ENCODE results near the gene TLE7.

DNA sequence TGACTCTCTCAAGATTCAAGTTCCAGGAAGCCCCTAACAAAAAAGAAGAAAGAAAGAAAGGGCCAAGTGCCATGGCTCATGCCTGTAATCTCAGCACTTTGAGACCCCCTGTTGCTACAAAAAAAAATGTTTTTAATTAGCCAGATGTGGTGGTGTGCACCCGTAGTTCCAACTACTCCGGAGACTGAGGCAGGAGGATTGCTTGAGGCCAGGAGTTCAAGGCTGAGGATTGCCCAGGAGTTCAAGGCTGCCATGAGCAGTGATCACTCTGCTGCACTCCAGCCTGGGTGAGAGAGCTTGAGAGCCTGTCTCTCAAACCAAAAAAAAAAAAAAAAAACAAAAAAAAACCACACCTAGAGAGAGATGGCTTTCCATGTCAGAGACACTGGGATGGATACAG lies 18.8 kb downstream of the TLE7 start:
- TF ChIP-seq, protein P1, sequence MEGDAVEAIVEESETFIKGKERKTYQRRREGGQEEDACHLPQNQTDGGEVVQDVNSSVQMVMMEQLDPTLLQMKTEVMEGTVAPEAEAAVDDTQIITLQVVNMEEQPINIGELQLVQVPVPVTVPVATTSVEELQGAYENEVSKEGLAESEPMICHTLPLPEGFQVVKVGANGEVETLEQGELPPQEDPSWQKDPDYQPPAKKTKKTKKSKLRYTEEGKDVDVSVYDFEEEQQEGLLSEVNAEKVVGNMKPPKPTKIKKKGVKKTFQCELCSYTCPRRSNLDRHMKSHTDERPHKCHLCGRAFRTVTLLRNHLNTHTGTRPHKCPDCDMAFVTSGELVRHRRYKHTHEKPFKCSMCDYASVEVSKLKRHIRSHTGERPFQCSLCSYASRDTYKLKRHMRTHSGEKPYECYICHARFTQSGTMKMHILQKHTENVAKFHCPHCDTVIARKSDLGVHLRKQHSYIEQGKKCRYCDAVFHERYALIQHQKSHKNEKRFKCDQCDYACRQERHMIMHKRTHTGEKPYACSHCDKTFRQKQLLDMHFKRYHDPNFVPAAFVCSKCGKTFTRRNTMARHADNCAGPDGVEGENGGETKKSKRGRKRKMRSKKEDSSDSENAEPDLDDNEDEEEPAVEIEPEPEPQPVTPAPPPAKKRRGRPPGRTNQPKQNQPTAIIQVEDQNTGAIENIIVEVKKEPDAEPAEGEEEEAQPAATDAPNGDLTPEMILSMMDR (conservative IDR thresholded peaks at IDR 0.05; ENCODE audit: low read depth, low read length), result no peak
- TF ChIP-seq MAFK (IDR thresholded peaks at IDR 0.05; ENCODE audit: low read depth, low read length) (no peak), POLR2A (IDR thresholded peaks at IDR 0.05; ENCODE audit: low read depth, low read length) (no peak), MAZ (IDR thresholded peaks at IDR 0.05; ENCODE audit: borderline replicate concordance, low read depth, low read length) (no peak), MXI1 (IDR thresholded peaks at IDR 0.05; ENCODE audit: borderline replicate concordance, low read depth, low read length) (no peak), BHLHE40 (IDR thresholded peaks at IDR 0.05; ENCODE audit: low read depth, low read length) (no peak), RAD21 (IDR thresholded peaks at IDR 0.05; ENCODE audit: low read length) (no peak), SMC3 (IDR thresholded peaks at IDR 0.05; ENCODE audit: low read depth, low read length) (no peak), RFX5 (IDR thresholded peaks at IDR 0.05; ENCODE audit: low read depth, low read length) (no peak), CEBPB (IDR thresholded peaks at IDR 0.05; ENCODE audit: low read depth, low read length) (no peak), FOS (IDR thresholded peaks at IDR 0.05; ENCODE audit: low read depth, low read length) (no peak), RCOR1 (IDR thresholded peaks at IDR 0.05; ENCODE audit: insufficient replicate concordance, low read length) (no peak), CHD1 (IDR thresholded peaks at IDR 0.05; ENCODE audit: low read depth, low read length) (no peak)
- TF ChIP-seq, protein P2, sequence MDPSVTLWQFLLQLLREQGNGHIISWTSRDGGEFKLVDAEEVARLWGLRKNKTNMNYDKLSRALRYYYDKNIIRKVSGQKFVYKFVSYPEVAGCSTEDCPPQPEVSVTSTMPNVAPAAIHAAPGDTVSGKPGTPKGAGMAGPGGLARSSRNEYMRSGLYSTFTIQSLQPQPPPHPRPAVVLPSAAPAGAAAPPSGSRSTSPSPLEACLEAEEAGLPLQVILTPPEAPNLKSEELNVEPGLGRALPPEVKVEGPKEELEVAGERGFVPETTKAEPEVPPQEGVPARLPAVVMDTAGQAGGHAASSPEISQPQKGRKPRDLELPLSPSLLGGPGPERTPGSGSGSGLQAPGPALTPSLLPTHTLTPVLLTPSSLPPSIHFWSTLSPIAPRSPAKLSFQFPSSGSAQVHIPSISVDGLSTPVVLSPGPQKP (IDR thresholded peaks at IDR 0.05; ENCODE audit: borderline replicate concordance, low read depth, low read length), result no peak
